ENCODE data around the gene HLA-DMB.

HLA-DMB gene

DNA sequence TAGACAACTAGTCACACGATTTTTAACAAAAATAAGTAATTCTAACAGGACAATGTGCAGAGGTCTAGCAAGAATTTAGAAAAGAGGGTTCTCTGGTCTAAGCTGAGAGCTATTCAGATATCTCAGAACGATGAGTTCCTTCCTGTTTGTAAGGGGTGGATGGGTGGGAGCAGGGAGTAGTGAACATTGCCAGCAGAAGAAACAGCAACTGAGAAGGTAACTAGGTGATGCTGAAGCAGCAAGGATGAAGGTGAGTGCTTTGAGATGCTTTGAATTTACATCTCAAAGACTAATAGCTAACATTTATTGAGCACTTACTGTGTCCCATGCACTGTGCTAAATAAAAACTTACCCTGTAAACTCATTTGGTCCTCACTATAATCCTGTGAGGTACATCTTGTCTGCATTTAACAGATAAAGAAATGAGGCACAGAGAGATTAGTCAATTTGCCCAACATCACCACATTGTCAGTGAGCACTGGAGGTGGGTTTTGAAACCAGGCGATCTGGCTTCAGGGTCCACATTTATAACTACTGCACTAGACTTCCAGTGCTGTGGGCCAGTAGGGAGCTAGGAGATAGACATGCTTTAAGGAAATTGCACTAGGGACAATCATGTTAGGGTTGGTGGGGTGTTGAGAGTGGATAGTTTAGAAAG is 43.3 kb upstream of the HLA-DMB start:
- TF ChIP-seq EZH2phosphoT487 (IDR thresholded peaks at IDR 0.05; ENCODE audit: borderline replicate concordance, low read length) = no peak
- TF ChIP-seq CTCF (IDR thresholded peaks at IDR 0.05; ENCODE audit: low read depth, low read length, poor library complexity, severe bottlenecking) = no peak
- no peaks in the 10 kb centered on the region for H3K9me2 ChIP-seq (replicated peaks; ENCODE audit: control insufficient read depth, low read length)
- peaks cover 56% of the 10 kb centered on the region for H3F3A ChIP-seq (ENCODE audit: control insufficient read depth, insufficient read depth)
- H3K9me3 ChIP-seq (ENCODE audit: control insufficient read depth, insufficient read depth, low read length) = no peaks in the 10 kb centered on the region
- H3K36me3 ChIP-seq (ENCODE audit: control insufficient read depth, low read length) = peaks cover 43% of the 10 kb centered on the region
- H3K4me3 ChIP-seq (ENCODE audit: low read length) = no peak overlapping the region
- H3K4me1 ChIP-seq (ENCODE audit: control insufficient read depth, low read length) = peaks cover 40% of the 10 kb centered on the region
- no peaks in the 10 kb centered on the region for H3K27me3 ChIP-seq (ENCODE audit: control insufficient read depth, low read length)
- H3K27ac ChIP-seq (ENCODE audit: low read depth, low read length) = peak overlapping the region; percentile 44
- no peaks in the 10 kb centered on the region for H3K79me2 ChIP-seq (ENCODE audit: control insufficient read depth, low read length)
- peaks cover 6% of the 10 kb centered on the region; the same call in 1 of the 2 replicates for H4K20me1 ChIP-seq (ENCODE audit: control insufficient read depth, insufficient read depth, low read depth, low read length)
- H3K4me2 ChIP-seq (ENCODE audit: low read length) = peak overlapping the region; percentile 10

DNA sequence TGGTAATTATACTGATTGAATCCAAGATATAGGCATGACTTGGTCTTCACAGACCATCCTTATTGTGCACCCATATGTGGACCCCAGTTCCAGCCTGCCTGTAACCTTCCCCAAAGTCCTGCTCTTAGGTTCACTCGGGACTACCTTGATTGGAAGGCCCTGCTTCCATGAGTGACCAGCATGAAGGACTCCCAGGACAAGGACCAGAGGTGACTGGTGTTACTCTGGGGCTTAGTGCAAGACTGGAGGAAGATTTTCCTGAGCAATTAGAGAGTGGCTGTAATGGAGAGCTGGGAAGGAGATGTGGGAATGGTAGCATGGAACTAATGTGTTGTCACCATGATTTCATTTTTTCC is 42.6 kb upstream of the HLA-DMB start:
- Histone ChIP-seq H3K4me3 (ENCODE audit: low read length) (no peak overlapping the region), H3K9me2 (replicated peaks; ENCODE audit: control insufficient read depth, low read length) (no peaks in the 10 kb centered on the region), H3K9me3 (ENCODE audit: control insufficient read depth, insufficient read depth, low read length) (no peaks in the 10 kb centered on the region), H4K20me1 (ENCODE audit: control insufficient read depth, insufficient read depth, low read depth, low read length) (peaks cover 9% of the 10 kb centered on the region; the same call in 1 of the 2 replicates), H3K27ac (ENCODE audit: low read depth, low read length) (peak overlapping the region; percentile 44), H3F3A (ENCODE audit: control insufficient read depth, insufficient read depth) (peaks cover 62% of the 10 kb centered on the region), H3K4me1 (ENCODE audit: control insufficient read depth, low read length) (peaks cover 42% of the 10 kb centered on the region), H3K27me3 (ENCODE audit: control insufficient read depth, low read length) (no peaks in the 10 kb centered on the region), H3K79me2 (ENCODE audit: control insufficient read depth, low read length) (peaks cover 3% of the 10 kb centered on the region), H3K36me3 (ENCODE audit: control insufficient read depth, low read length) (peaks cover 49% of the 10 kb centered on the region), H3K4me2 (ENCODE audit: low read length) (no peak overlapping the region)
- TF ChIP-seq CTCF (IDR thresholded peaks at IDR 0.05; ENCODE audit: low read depth, low read length, poor library complexity, severe bottlenecking) = no peak
- no peak for TF ChIP-seq EZH2phosphoT487 (IDR thresholded peaks at IDR 0.05; ENCODE audit: borderline replicate concordance, low read length)

DNA sequence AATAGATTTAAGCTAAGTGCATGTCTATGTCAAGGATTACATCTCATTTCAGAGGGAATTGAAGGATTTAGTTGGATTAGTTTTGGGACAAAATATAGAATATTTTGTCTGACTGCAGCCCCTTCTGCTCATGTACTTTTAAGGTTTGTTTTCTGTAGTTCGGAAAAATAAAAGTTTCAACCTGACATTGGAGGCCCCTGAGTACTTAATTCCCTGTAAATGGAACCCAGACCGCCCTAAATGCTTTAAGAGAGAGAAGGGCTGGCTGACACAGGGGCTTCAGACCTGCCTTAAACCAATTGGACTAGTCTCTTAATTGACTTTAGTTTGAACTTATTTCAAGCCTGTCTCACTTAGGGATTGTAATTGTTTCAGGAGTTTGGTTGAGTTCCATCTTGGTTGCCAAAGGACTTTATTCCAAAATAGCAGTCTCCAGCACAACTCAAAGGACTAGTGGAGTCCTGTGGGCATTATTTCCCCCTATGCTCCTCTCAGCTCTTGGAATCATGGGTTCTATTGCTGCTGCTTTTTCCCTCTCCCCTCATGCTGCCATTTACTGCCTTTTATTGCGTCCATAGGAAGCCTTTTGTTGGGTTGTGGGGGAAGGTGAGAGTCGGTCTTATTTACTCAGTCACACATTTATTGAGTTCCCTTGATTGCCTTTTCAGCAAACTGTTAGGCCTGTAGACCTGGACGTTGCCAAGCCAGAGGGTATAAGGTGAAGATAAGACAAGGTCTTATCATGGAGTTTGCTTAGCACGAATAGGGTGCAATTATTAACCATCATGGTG is 42.1 kb upstream of the HLA-DMB start:
- peaks cover 39% of the 10 kb centered on the region for H3K4me1 ChIP-seq (ENCODE audit: control insufficient read depth, low read length)
- no peaks in the 10 kb centered on the region for H3K9me3 ChIP-seq (ENCODE audit: control insufficient read depth, insufficient read depth, low read length)
- peaks cover 14% of the 10 kb centered on the region for H4K20me1 ChIP-seq (ENCODE audit: control insufficient read depth, insufficient read depth, low read depth, low read length)
- H3K27ac ChIP-seq (ENCODE audit: low read depth, low read length) = peak overlapping the region; percentile 44
- H3K79me2 ChIP-seq (ENCODE audit: control insufficient read depth, low read length) = peaks cover 9% of the 10 kb centered on the region
- peaks cover 55% of the 10 kb centered on the region for H3K36me3 ChIP-seq (ENCODE audit: control insufficient read depth, low read length)
- H3K4me3 ChIP-seq (ENCODE audit: low read length) = no peak overlapping the region
- no peaks in the 10 kb centered on the region for H3K27me3 ChIP-seq (ENCODE audit: control insufficient read depth, low read length)
- peaks cover 68% of the 10 kb centered on the region for H3F3A ChIP-seq (ENCODE audit: control insufficient read depth, insufficient read depth)
- TF ChIP-seq CTCF (IDR thresholded peaks at IDR 0.05; ENCODE audit: low read depth, low read length, poor library complexity, severe bottlenecking) = no peak
- H3K4me2 ChIP-seq (ENCODE audit: low read length) = no peak overlapping the region
- H3K9me2 ChIP-seq (replicated peaks; ENCODE audit: control insufficient read depth, low read length) = no peaks in the 10 kb centered on the region

Data from DOHH2 (cell line).